Cardiac muscle cell (in vitro differentiated cells and primary cell): ENCODE results near the gene CHRNA1. TPM values are rescaled to one million over a fixed set of nuclear protein-coding genes. Genes with fewer than 3 reads are reported as not detected.

ENCODE experiments used
- DNase-seq, 2 donors: peaks; one replicate each; pipeline versions ENCODE4 v3.0.0 to v3.0.0-alpha.2; 2010 to 2017; ENCODE audit warnings: low read depth in 1 of 2, low spot score in 1 of 2
- H3K27ac ChIP-seq: fragments of 200-600 bp; sonication (generic); 2 replicates; pipeline ENCODE4 v1.5.1; 2016
- H3K27me3 ChIP-seq: fragments of 200-600 bp; sonication (generic); 2 replicates; pipeline ENCODE4 v1.6.0; 2016; ENCODE audit warnings: control low read depth
- H3K36me3 ChIP-seq: fragments of 200-600 bp; sonication (generic); 2 replicates; pipeline ENCODE4 v1.5.1; 2016; ENCODE audit warnings: control low read depth
- H3K4me1 ChIP-seq: fragments of 200-600 bp; sonication (generic); 2 replicates; pipeline ENCODE4 v1.8.1; 2017; ENCODE audit warnings: low read depth, mild to moderate bottlenecking, mixed run types
- H3K4me3 ChIP-seq: fragments of 200-600 bp; sonication (generic); 2 replicates; pipeline ENCODE4 v1.5.1; 2016; ENCODE audit warnings: mild to moderate bottlenecking
- H3K9me3 ChIP-seq: fragments of 200-600 bp; sonication (generic); 2 replicates; pipeline ENCODE4 v1.5.1; 2017; ENCODE audit warnings: low read depth, mild to moderate bottlenecking, control low read depth
- polyA plus RNA-seq: library from polyadenylated mRNA; unstranded; fragments of >200 nt; fragmentation: Nextera tagmentation; extraction: Ambion mirVana; gene quantifications from 2 replicates; pipeline ENCODE4 v1.2.1, GENCODE V29; 2016
- total RNA-seq: library from RNA; depleted of rRNA; stranded (reverse); fragments of >200 nt; gene quantifications from 2 replicates; pipeline ENCODE4 v1.2.3, GENCODE V29; 2016
- TF ChIP-seq, protein P1 (sequence below): IDR thresholded peaks from 2 replicates; pipeline ENCODE4 v1.5.1; 2012; ENCODE audit warnings: low read depth, mild to moderate bottlenecking, low read length

The CHRNA1 gene
- total and polyA plus RNA-seq, 2 experiments from 2014 or later: 1.1 TPM; not detected in 1

DNA sequence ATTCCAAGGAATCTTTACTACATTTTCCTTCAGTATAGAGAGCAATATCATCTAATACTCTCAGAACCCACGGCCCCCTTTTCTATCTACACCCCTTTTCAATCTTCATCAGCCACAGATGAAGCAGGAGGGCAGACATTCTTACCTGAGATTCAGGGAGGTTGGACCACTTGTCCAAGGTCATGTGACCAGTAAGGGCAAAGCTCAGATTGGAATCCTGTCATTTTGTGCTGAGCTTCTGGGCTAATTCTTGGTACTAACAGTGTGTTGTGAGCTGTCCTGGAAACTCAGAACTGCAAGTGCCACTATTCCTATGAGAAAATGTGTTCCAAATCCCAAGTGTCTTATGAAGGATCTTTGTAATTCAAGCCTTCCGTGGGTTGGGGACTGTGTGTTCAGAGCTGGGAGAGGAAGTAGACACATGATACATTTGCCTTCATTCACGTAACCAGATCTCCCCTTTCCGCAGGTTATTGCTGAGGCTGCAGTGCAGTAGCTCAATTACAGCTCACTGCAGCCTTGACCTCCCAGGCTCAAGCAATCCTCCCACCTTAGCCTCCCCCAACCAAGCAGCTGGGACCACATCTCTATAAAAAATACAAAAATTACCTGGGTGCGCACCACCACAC lies 3.3 kb downstream of the CHRNA1 start:
- Histone ChIP-seq H3K27ac (no peak overlapping the region), H3K4me3 (no peak overlapping the region), H3K9me3 (no peaks in the 10 kb centered on the region), H3K27me3 (no peaks in the 10 kb centered on the region), H3K4me1 (peaks cover 21% of the 10 kb centered on the region), H3K36me3 (no peaks in the 10 kb centered on the region)
- no peak for DNase-seq
- TF ChIP-seq, protein P1, sequence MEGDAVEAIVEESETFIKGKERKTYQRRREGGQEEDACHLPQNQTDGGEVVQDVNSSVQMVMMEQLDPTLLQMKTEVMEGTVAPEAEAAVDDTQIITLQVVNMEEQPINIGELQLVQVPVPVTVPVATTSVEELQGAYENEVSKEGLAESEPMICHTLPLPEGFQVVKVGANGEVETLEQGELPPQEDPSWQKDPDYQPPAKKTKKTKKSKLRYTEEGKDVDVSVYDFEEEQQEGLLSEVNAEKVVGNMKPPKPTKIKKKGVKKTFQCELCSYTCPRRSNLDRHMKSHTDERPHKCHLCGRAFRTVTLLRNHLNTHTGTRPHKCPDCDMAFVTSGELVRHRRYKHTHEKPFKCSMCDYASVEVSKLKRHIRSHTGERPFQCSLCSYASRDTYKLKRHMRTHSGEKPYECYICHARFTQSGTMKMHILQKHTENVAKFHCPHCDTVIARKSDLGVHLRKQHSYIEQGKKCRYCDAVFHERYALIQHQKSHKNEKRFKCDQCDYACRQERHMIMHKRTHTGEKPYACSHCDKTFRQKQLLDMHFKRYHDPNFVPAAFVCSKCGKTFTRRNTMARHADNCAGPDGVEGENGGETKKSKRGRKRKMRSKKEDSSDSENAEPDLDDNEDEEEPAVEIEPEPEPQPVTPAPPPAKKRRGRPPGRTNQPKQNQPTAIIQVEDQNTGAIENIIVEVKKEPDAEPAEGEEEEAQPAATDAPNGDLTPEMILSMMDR: no peak

DNA sequence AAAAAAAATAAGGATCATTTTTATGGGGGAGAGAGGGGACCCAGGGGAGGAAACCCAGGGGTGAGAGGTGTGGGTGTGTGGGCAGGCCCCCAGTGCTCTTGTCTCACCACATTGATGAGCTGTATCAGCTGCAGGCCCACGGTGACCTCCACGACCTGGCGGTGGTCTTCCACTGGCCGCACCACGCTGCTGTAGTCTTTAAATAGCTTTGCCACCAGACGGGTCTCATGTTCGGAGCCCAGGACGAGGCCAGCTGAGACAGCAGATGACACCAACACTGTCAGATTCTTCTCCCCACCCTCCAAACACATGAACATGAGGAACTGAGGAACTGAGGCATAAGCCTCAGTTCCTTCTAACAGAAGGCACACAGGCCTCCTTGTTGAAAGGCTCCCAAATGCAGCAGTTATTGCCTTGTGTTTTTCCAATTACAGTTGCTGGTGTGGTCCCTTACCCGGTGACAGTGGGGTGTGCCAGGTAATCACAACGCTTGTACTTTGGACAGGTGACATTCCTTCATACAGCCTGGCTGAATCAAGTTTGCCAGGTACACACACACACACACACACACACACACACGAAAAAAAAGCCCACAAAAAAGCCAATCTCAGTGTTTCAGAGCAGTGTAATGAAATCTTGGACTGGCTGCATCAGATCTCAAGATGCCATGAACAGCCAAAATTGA lies 4.7 kb downstream of the CHRNA1 start:
- Histone ChIP-seq H3K36me3 (no peaks in the 10 kb centered on the region), H3K4me3 (no peak overlapping the region), H3K27me3 (no peaks in the 10 kb centered on the region), H3K27ac (no peak overlapping the region), H3K4me1 (peaks cover 21% of the 10 kb centered on the region), H3K9me3 (no peaks in the 10 kb centered on the region)
- no peak for DNase-seq
- TF ChIP-seq, protein P1: no peak

DNA sequence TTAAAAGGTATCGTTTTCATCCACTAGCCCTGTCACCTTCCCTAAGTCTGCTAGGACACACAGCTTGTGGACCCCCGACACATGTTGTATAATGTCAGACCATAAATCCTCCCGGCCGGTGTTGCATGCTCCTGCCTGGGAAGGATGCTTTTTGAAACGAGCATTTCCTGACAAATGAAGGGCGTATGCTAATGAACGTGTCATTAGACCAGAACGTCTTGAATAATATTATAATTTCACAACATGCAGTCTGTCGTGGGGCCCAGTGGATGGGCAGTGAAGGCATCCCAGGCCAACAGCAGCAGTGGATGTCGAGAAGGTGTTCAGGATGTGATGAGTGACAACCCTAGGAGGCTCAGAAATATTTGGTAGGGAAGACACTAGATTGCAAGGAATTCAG lies 7.5 kb downstream of the CHRNA1 start:
- H3K27me3 ChIP-seq: no peaks in the 10 kb centered on the region
- no peak overlapping the region for H3K27ac ChIP-seq
- H3K9me3 ChIP-seq: no peaks in the 10 kb centered on the region
- H3K4me1 ChIP-seq: no peaks in the 10 kb centered on the region
- no peak for DNase-seq
- no peaks in the 10 kb centered on the region for H3K36me3 ChIP-seq
- no peak overlapping the region for H3K4me3 ChIP-seq
- TF ChIP-seq, protein P1: no peak

DNA sequence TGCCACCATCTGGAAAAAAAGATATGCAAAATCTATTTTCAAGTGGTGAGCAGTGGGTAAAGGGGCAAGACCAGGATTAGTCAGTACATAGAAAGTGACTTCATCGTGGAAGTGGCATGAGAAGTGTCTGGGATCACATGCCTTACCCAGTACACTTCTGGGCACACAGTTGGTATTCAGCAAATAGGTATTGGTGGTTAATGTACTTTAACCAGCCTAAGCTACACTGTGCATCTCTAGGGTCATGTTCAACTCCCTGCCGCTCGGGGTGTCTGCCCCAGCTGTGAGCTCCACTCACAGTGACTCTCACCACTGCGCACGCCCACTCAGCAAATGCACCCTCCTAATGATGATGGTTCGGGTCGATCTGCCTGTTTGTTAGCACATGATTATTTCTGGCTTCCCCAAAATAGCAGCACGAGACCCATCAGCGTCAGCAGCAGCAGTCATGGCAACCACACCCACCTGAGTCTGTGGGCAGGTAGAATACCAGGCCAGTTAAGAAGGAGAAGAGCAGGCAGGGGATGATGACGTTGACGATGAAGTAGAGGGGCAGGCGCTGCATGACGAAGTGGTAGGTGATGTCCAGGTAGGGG lies 11.1 kb downstream of the CHRNA1 start:
- no peaks in the 10 kb centered on the region for H3K4me1 ChIP-seq
- TF ChIP-seq, protein P1: no peak
- H3K36me3 ChIP-seq: no peaks in the 10 kb centered on the region
- H3K9me3 ChIP-seq: no peaks in the 10 kb centered on the region
- no peak overlapping the region for H3K4me3 ChIP-seq
- DNase-seq: no peak
- H3K27ac ChIP-seq: no peak overlapping the region
- no peaks in the 10 kb centered on the region for H3K27me3 ChIP-seq

DNA sequence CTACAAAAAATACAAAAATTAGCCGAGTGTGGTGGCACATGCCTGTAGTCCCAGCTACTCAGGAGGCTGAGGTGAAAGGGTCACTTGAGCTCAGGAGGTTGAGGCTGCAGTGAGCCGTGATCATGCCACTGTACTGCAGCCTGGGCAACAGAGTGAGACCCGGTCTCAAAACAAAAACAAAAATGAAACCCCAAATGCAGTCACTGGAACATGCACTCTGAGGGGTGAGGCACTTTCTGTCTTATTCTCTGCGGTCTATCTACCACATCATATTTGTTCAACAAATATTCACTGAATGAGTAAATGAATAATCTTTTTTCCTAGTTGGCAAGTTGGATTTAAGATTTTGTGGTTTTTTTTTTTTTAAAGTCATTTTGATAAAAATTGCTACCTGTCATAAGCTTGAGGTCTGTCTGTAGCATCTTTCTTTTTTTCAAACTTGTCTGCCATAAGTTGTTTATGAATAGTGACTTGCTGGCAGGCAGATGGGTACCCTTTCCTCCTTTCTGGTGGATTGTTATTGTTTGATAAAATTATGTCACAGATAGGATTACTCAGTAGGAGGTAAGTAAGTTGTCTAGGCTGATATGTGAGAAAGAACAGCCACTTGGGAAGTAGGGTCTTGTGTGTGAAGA lies 11.8 kb downstream of the CHRNA1 start:
- Histone ChIP-seq H3K27ac (no peak overlapping the region), H3K9me3 (no peaks in the 10 kb centered on the region), H3K27me3 (no peaks in the 10 kb centered on the region), H3K4me3 (no peak overlapping the region), H3K36me3 (no peaks in the 10 kb centered on the region), H3K4me1 (no peaks in the 10 kb centered on the region)
- no peak for DNase-seq
- TF ChIP-seq, protein P1: no peak
